GM18520 (cell line): ENCODE results near the gene FRMD1.

Experiments used
- ATAC-seq: cut with Tn5 transposase; IDR thresholded peaks from one replicate; pipeline ENCODE4 v1.9.1; 2021; ENCODE audit not compliant: unreplicated experiment

FRMD1 gene

GRCh38 chr6:168044521-168045130 lies 34.4 kb downstream of the FRMD1 start:
- ATAC-seq, result no peak

- no peak for ATAC-seq
Observed at GRCh38 chr6:168043848-168044415, 35.1 kb downstream of the FRMD1 start.

- no peak for ATAC-seq
Observed at GRCh38 chr6:168043193-168043847, 35.7 kb downstream of the FRMD1 start.

GRCh38 chr6:168042426-168043192 lies 36.4 kb downstream of the FRMD1 start:
- no peak for ATAC-seq

- no peak for ATAC-seq
Observed at GRCh38 chr6:168041928-168042327, 37.1 kb downstream of the FRMD1 start.

GRCh38 chr6:168040856-168041496 lies 38.0 kb downstream of the FRMD1 start:
- ATAC-seq, result no peak

- no peak for ATAC-seq
Observed at GRCh38 chr6:168039849-168040248, 39.2 kb downstream of the FRMD1 start.

GRCh38 chr6:168039301-168039700 lies 39.7 kb downstream of the FRMD1 start:
- ATAC-seq, result no peak

- no peak for ATAC-seq
Observed at GRCh38 chr6:168038576-168039140, 40.4 kb downstream of the FRMD1 start.

GRCh38 chr6:168037856-168038255 lies 41.2 kb downstream of the FRMD1 start:
- no peak for ATAC-seq

- ATAC-seq, result no peak
Observed at GRCh38 chr6:168037242-168037641, 41.8 kb downstream of the FRMD1 start.

GRCh38 chr6:168035661-168036545 lies 43.1 kb downstream of the FRMD1 start:
- ATAC-seq, result no peak

GRCh38 chr6:168035098-168035660 lies 43.8 kb downstream of the FRMD1 start:
- no peak for ATAC-seq

- ATAC-seq, result no peak
Observed at GRCh38 chr6:168034537-168034936, 44.5 kb downstream of the FRMD1 start.

- ATAC-seq, result no peak
Observed at GRCh38 chr6:168033791-168034190, 45.2 kb downstream of the FRMD1 start.

- no peak for ATAC-seq
Observed at GRCh38 chr6:168032005-168032760, 46.8 kb downstream of the FRMD1 start.

- no peak for ATAC-seq
Observed at GRCh38 chr6:168031411-168031971, 47.5 kb downstream of the FRMD1 start.

- ATAC-seq, result no peak
Observed at GRCh38 chr6:168030908-168031307, 48.1 kb downstream of the FRMD1 start.
